Adrenal gland (tissue), 12 donors: ENCODE measurements around the gene MOCOS. TPM values are rescaled to one million over a fixed set of nuclear protein-coding genes. Genes with fewer than 3 reads are reported as not detected.

Source experiments
- DNase-seq, 7 donors: peaks; one replicate each; pipeline ENCODE4 v3.0.0-alpha.2; 2019 to 2020
- H3K27ac ChIP-seq, 5 donors: fragments of 200-600 bp; sonication (generic) in 4 of 5; 1 replicate in 3 of 5; 2 replicates in 2 of 5; pipeline versions ENCODE4 v1.5.1 to v1.8.0; 2016 to 2020; ENCODE audit warnings: mild to moderate bottlenecking in 1 of 5
- H3K27me3 ChIP-seq: fragments of 200-600 bp; 2 replicates; pipeline ENCODE4 v1.8.0; 2021
- H3K36me3 ChIP-seq, 2 donors: fragments of 200-600 bp; replicated peaks in 1 of 2; 1 replicate in 1 of 2; 2 replicates in 1 of 2; pipeline versions ENCODE4 v1.5.1 to v1.8.0; 2018 to 2022
- H3K4me1 ChIP-seq, 2 donors: fragments of 200-600 bp; replicated peaks in 1 of 2; 1 replicate in 1 of 2; 2 replicates in 1 of 2; pipeline versions ENCODE4 v1.5.1 to v1.8.0; 2018 to 2021
- H3K4me3 ChIP-seq, 4 donors: fragments of 200-600 bp; sonication (generic) in 3 of 4; one replicate each; pipeline ENCODE4 v1.5.1; 2016 to 2018
- H3K9me3 ChIP-seq, 3 donors: fragments of 200-600 bp; sonication (generic) in 1 of 3; replicated peaks in 1 of 3; 1 replicate in 2 of 3; 2 replicates in 1 of 3; pipeline versions ENCODE4 v1.5.1 to v1.8.0; 2016 to 2021
- POLR2A ChIP-seq, 2 donors: fragments of 450-650 bp; IDR thresholded peaks; one replicate each; pipeline ENCODE4 v1.6.1; 2017; ENCODE audit warnings: antibody characterized with exemption in 2 of 2, mild to moderate bottlenecking in 2 of 2, moderate library complexity in 1 of 2
- WGBS, 4 donors: extraction: QIAGEN DNeasy Blood & Tissue Kit in 2 of 4; methylation state at CpG; one replicate each; pipeline versions ENCODE4 v1.1.5 to v1.1.7; 2013 to 2017; 5-methylcytosine and 5-hydroxymethylcytosine counted together
- intact Hi-C, 2 donors: fragments of 100-400 bp; cut with DNase I; formaldehyde crosslinking; loops; one replicate each; pipeline versions ENCODE4 v1.14.1 to v1.15.0; 2022 to 2023
- polyA plus RNA-seq, 3 donors: library from polyadenylated mRNA; stranded (reverse); fragments of 200-250 nt in 2 of 3; fragments of 350-450 nt in 1 of 3; fragmentation: Illumina TruSeq in 1 of 3; extraction: RNeasy Lipid Tissue Mini Kit (QIAGEN cat#74804) in 1 of 3; gene quantifications; one replicate each; pipeline ENCODE4 v1.2.3, GENCODE V29; 2013 to 2014
- total RNA-seq, 9 donors: library from RNA; depleted of rRNA in 4 of 9; stranded (reverse); fragments of >200 nt in 4 of 9; fragments of 120-200 nt in 1 of 9; fragmentation: NEBNext Ultra II Directional in 1 of 9; extraction: Animal tissue kit (Norgen Biotek cat#: 25700) in 1 of 9; gene quantifications; one replicate each; pipeline versions ENCODE4 v1.1.0 to v1.2.4, GENCODE V29; 2013 to 2023
- TF ChIP-seq, protein P1 (sequence below), 6 experiments: fragments of 450-650 bp in 4 of 6; fragments of 200-600 bp in 2 of 6; sonication (generic) in 1 of 6; IDR thresholded peaks; 1 replicate in 5 of 6; 2 replicates in 1 of 6; pipeline versions ENCODE4 v1.5.1 to v1.8.0; 2016 to 2021; ENCODE audit warnings: antibody characterized with exemption in 6 of 6, mild to moderate bottlenecking in 2 of 6, moderate library complexity in 1 of 6
- donor health status: healthy with polysubstance abuse.
- donor health status: Bipolar disorder and iron deficiency.
- donor health status: DM: yes; HTN: yes; CAD: no.
- donor health status: DM: no; HTN: no; CAD: no.
- donor health status: DM: no; HTN: no; CAD: no.
- donor health status: DM: yes; HTN: yes; CAD: no.

Gene MOCOS
- total and polyA plus RNA-seq, 12 donors, result 7.6 to 88.1 (median 20.9) TPM

DNA sequence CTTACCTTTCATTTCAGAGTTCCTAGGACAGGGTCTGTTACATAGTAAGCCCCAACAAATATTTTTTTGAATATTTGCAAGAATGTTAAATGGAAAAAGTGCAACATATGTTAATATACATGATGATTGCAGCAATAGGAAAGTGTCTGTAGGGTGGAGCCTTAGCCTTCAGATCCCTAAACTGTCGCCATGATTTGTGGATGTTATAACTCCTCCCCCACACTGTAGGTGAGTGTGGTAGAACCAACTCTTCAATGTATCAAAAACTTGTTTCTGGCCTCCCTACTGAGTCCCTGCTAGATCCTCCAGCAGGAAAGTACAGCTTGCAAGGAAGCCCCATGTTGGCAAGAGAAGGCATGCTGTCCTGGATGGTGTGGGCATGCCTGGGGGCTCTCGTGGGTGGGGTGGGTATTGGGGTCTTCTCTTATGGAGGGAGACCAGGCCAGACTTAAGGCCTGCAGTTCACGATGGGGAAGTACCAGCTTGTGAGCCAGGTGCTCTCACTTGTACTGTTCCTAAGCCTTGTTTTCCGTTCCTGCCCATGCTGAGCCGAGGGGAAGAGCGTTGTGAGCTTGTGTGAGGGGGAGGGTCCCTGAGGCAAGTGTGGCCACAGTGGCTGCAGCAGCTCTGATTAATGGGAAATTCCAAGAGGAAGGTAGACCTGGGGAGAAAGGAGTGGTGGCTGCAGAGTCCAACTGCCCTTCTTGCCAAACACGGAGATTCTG, 121.6 kb downstream of the MOCOS start:
- 53 to 65% (median 54%) methylated on average over 6 to 7 of the region's 7 CpGs for WGBS, 4 donors
- intact Hi-C loops, result no loop called here
- Histone ChIP-seq H3K36me3 (no peaks in the 10 kb centered on the region), H3K4me3 (no peak overlapping the region), H3K4me1 (peaks cover 27 to 32% of the 10 kb centered on the region in 2 donors), H3K9me3 (no peaks in the 10 kb centered on the region), H3K27me3 (no peaks in the 10 kb centered on the region), H3K27ac (peak overlapping the region in 4 of 5 donors; percentile 33 to 92 (median 77))
- peak in 1 of 7 donors; percentile 47 for DNase-seq
- no peak for TF ChIP-seq POLR2A (IDR thresholded peaks at IDR 0.05)
- TF ChIP-seq, protein P1, sequence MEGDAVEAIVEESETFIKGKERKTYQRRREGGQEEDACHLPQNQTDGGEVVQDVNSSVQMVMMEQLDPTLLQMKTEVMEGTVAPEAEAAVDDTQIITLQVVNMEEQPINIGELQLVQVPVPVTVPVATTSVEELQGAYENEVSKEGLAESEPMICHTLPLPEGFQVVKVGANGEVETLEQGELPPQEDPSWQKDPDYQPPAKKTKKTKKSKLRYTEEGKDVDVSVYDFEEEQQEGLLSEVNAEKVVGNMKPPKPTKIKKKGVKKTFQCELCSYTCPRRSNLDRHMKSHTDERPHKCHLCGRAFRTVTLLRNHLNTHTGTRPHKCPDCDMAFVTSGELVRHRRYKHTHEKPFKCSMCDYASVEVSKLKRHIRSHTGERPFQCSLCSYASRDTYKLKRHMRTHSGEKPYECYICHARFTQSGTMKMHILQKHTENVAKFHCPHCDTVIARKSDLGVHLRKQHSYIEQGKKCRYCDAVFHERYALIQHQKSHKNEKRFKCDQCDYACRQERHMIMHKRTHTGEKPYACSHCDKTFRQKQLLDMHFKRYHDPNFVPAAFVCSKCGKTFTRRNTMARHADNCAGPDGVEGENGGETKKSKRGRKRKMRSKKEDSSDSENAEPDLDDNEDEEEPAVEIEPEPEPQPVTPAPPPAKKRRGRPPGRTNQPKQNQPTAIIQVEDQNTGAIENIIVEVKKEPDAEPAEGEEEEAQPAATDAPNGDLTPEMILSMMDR (IDR thresholded peaks at IDR 0.05), result no peak

DNA sequence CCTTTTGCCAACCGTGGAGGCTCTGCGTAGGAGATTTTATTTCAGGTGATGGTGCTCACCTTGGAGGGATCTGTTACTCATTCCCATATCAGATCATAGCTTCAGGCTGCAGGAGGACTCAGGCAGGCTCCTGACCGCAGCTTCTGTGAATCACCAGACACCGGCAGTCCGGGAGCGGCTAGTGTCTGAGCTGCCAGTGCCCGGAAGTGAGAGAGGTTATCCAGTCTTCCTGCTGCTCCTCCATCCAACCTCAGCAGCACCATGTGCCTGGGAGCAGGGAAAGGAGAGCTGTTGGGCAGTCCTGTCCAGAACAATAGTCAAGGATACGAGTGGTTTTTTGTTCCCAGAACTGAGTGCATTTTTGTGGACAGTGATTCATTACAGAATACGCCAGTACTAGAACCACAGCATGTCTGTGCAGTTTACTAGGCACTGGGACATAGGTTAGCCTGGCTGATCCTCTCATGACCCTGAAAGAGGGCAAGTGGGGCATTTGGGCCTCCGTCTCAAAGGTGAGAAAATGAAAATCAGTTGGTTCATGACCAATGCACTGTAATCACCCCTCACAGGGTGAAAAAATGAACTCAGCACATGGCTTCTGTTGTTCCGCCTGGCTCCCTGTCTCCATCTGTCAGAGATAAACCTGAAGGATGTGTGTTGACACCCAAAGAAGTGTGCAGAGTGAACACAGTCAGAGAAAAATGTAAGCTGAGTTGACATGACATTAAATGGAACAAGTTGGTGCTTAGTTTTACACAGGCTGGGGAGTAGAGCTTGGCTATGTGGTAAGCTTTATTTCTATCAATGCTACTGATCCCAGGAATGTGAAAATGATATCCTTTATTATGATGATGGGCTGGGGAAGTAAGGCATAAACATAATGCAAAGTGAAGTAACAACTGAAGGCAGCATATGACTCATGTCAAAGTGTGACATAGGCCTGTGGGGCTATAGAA, 122.4 kb downstream of the MOCOS start:
- TF ChIP-seq, protein P1 (IDR thresholded peaks at IDR 0.05), result no peak
- TF ChIP-seq POLR2A (IDR thresholded peaks at IDR 0.05), result peak in 1 of 2 donors; percentile 64
- DNase-seq, result peak; percentile 76 to 94 (median 90)
- intact Hi-C loops, result no loop called here
- Histone ChIP-seq H3K4me3 (no peak overlapping the region), H3K27me3 (no peaks in the 10 kb centered on the region), H3K36me3 (no peaks in the 10 kb centered on the region), H3K9me3 (no peaks in the 10 kb centered on the region), H3K4me1 (peaks cover 35 to 40% of the 10 kb centered on the region in 2 donors), H3K27ac (peak overlapping the region in 4 of 5 donors; percentile 33 to 92 (median 77))
- 24 to 37% (median 34%) methylated on average over 8 to 11 of the region's 11 CpGs for WGBS, 4 donors

DNA sequence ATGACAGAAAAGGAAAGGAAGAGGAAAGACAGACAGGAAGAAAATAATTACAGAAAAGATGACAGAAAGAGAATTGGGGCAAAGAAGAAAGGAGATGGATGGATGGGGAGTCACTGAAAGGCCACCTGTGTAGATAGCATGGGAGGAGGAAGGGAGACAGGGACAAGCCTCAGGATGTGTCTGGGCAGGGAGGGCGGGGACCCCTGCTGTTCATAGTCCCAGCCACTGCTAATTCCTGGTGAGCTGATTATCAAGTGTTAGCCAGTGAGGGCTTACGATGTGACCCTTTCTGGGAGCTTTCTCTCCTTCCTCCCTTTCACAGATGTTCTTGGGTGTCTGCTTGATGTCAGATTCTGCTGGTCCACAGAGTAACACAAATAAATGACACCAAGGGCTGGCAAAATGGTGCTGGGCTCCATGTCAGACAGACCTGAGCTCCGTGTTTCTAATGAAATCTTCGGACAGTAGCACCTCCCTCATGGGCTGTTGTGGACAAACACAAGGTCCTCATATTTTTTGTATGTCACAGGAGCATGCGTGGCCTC, 123.8 kb downstream of the MOCOS start:
- TF ChIP-seq, protein P1 (IDR thresholded peaks at IDR 0.05), result no peak
- TF ChIP-seq POLR2A (IDR thresholded peaks at IDR 0.05), result no peak
- peaks cover 46 to 54% of the 10 kb centered on the region in 2 donors for H3K4me1 ChIP-seq
- H3K27me3 ChIP-seq, result no peaks in the 10 kb centered on the region
- H3K4me3 ChIP-seq, result no peak overlapping the region
- WGBS, 4 donors, result 89 to 100% (median 92%) methylated on average over 5 of the region's 5 CpGs
- intact Hi-C loops, result no loop called here
- no peaks in the 10 kb centered on the region for H3K9me3 ChIP-seq
- H3K36me3 ChIP-seq, result no peaks in the 10 kb centered on the region
- H3K27ac ChIP-seq, result no peak overlapping the region
- peak in 2 of 7 donors; percentile 13 to 36 for DNase-seq
